GM19035 (cell line): ENCODE data around the gene DCAF4.
"Not testable (repeated sequence)": the region's sequence is repeated elsewhere in the genome, so short reads cannot be mapped to it uniquely, and the experiment has no call there.

Source experiments
- ATAC-seq: cut with Tn5 transposase; IDR thresholded peaks from one replicate; pipeline ENCODE4 v1.9.1; 2021; ENCODE audit not compliant: unreplicated experiment

DCAF4 gene

GRCh38 chr14:72966038-72966437 lies 39.8 kb downstream of the DCAF4 start:
- no peak for ATAC-seq

DNA sequence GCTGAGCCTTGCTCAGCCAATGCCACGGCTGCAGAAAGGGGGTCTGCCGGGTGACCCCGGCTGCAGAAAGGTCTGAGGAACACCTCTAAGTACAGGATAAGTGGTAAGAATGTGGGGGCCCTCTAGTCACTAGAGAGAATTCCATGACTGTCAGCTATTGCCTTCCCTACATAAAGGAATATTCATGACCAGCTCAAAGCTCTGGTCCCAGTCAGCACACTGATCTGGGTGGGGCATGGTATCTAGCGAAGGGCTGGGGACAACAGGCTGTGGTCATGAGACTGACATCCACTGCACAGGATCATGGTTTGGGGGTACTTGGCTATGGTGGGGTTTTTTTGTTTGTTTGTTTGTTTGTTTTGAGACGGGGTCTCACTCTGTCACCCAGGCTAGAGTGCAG lies 42.1 kb downstream of the DCAF4 start:
- ATAC-seq = no peak

DNA sequence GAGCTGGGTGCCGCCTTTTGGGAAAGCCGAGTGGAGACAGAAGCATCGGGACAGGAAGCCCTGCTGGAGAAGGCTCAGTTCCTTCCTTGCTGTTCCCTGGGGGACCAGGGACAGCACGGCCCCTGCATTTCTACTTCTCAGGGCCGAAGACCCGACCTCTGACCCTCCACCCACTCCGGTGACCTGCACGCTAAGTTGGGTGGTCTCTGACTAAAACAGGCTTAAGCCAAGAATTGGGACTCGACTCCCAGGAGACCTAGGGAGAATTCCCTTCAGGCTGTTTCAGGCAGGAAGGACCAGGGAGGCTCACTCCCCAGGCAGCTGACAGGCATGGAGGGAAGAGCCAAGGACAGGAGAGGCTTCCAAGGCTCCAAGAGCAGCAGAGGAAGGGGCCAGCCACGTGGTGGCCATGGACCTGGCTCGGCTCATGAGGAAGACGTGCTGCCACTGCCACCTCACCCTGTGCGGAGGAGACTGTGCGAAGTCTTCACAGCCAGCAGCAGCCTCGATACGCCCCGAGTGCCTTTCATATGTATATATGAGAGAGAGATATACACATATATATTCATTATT lies 43.9 kb downstream of the DCAF4 start:
- ATAC-seq = no peak

DNA sequence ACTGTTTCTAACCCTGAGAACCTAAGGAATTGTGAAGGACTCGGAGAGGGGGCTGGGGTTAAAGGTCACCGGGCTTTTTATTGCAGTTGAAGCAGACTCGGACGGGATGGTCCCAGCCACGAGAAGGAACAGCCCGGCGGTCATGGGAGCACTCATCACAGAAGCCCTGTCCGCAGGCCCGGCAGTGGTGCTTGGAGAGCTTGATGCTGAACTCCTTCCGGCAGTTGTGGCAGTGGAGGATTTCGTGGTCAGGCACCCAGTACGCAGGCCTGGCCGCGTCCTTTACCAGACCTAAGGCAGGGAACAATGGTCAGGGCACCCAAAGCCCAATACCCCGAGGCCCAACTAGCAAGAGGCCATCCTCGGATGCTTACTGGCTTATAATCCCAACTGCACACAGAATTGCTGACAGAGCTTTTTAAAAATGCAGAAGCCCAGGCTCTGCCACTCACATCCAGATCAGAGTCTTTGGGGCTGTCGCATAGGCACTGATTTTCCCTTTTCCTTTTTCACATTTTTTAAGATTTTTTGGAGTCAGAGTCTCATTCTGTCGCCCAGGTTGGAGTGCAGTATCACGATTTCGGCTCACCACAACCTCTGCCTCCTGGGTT lies 44.7 kb downstream of the DCAF4 start:
- no peak for ATAC-seq

DNA sequence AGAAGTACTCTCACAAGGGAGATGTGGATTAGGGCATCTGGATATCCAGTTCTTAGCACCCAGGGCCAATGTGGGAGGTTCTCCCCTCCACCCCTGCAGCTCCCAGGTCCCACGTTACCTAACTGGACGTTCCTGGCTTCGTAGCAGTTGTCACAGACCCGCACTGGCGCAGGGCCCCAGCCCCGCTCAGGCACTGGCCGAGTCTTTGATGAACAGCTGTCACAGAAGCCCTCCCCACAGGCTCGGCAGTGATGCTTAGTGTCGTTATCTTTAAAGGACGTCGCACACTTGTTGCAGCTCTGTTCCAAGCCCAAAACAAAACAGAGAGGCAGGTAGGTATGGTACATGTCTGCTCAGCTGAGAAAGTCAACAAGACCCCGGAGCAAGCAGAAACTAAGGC lies 48.4 kb downstream of the DCAF4 start:
- no peak for ATAC-seq

- no peak for ATAC-seq
Observed at GRCh38 chr14:72975770-72976169, 49.5 kb downstream of the DCAF4 start.

GRCh38 chr14:72978856-72979255 lies 52.6 kb downstream of the DCAF4 start:
- no peak for ATAC-seq

DNA sequence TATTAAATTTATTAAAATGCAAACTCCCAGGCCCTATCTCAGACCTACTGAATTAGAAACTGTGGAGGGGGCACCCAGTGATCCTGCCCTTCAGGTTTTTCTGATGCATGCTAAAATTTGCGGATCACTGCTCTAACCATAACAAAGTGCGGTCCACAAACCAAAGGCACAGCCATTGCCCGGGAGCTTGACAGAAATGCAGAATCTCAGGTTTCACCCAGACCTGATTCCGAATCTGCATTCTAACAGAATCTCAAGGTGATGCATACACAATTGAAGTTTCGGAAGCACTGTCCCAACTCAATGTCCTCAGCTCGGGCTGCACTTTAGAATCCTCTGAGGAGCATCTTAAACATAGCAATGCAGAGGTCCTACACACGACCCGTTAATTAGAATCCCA lies 54.6 kb downstream of the DCAF4 start:
- no peak for ATAC-seq

GRCh38 chr14:72982146-72982708 lies 56.0 kb downstream of the DCAF4 start:
- ATAC-seq = no peak

GRCh38 chr14:72986214-72986613 lies 60.0 kb downstream of the DCAF4 start:
- ATAC-seq = no peak

DNA sequence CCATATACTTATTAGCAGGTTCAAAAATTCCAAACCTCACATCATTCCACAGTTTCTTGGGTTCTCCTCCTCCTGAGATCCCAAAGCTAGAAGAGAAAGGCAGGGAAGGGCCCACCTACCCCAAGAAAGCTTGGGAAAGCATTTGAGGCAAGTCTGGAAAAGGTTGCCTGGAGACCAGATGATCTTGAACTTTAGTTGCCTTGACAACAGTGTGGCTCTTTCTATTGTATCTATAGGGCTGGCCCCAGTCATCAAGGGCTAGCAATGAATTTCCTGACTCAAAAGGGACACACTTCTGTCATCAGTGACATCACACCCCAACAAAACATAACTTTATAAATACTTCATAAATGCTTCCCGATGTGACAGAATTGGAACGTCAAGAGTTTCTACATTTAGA lies 60.6 kb downstream of the DCAF4 start:
- no peak for ATAC-seq

DNA sequence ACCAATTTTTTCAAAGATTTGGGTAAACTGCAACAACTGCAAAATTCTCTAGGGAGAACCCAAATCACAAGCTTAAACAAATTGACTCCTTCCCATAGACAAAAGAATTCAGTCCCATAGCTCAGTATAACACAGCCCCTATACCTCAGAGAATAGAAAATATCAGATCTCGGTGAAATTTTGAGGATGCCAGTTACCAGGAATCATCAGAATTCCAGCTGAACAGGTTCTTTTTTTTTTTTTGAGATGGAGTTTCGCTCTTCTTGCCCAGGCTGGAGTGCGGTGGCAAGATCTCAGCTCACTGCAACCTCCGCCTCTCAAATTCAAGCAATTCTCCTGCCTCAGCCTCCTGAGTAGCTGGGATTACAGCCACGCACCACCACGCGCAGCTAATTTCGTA lies 63.9 kb downstream of the DCAF4 start:
- ATAC-seq = no peak

DNA sequence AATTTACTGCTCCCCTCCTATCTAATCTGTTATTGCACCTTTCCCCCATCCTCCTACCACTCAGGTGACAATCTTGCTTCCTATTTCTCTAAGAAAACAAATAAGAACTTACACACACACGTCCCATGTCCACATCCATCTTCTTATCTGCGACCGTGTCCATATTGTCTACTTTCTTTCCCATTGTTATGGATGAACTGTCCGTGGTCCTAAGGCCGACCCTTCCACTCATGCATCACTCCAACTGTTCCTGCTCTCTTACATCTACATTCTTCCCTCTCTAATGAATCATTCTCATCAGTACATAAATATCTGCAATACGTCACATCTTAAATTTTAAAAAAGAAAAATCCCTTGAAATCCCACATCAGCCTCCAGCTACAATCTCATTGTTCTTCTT lies 70.7 kb downstream of the DCAF4 start:
- no peak for ATAC-seq

- no peak for ATAC-seq
Observed at GRCh38 chr14:72998252-72998903, 72.1 kb downstream of the DCAF4 start.

- no peak for ATAC-seq
Observed at GRCh38 chr14:72999316-72999715, 73.1 kb downstream of the DCAF4 start.

DNA sequence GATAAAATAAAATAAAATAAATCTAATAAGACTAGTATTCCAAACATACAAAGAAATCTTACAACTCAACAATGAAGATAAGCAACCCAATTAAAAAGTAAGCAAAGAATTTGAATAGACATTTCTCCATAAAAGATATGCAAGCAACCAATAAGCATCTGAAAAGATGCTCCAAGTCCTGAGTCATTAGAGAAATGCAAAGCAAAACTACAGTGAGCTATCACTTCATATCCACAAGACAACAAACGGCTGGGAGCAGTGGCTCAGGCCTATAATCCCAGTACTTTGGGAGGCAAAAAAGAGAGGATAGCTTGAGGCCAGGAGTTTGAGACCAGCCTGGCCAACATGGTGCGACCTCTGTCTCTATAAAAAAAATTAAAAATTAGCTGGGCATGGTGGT lies 73.8 kb downstream of the DCAF4 start:
- no peak for ATAC-seq

GRCh38 chr14:73003681-73004080 lies 77.4 kb downstream of the DCAF4 start:
- ATAC-seq = no peak

DNA sequence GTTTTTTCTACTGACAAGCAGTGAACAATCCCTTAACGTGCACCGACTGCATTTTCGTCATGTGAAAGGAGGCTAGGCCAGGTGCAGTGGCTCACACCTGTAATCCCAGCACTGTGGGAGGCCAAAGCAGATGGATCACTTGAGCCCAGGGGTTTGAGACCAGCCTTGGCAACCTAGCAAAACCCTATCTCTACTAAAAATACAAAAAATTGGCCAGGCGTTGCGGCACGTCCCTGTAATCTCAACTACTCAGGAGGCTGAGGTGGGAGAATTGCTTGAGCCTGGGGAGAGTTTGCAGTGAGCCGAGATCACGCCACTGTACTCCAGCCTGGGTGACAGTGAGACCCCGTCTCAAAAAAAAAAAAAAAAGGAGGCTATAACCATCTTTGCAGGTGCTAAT lies 78.4 kb downstream of the DCAF4 start:
- not testable (repeated sequence) for ATAC-seq

- no peak for ATAC-seq
Observed at GRCh38 chr14:73007835-73008234, 81.6 kb downstream of the DCAF4 start.

DNA sequence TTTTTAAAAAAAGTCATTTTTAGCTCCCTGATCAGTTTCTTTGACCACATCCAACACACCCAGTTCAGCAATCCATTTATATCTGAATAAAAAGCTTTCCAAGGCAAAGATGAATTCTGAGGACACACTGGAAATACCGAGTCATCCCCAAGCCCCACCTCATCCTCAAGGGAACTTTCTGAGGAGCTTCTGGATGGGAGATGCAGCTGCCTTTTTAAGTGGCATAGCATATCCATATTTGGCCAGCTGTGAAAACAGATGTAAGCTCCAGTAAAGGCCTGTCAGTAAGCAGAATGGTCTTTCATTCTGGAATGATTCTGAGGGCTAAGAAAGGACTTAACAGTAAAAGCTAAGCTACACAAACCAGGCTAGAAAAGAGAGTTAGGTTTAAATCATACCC lies 82.2 kb downstream of the DCAF4 start:
- ATAC-seq = no peak
